LNCaP clone FGC (cell line): Measurements from ENCODE around the gene GDAP2.

ENCODE experiments used
- DNase-seq: peaks from one replicate; pipeline ENCODE4 v3.0.0-alpha.2; 2011; ENCODE audit warnings: low read depth
- H3K4me3 ChIP-seq: 2 replicates; pipeline ENCODE4 v1.5.1; 2011; ENCODE audit warnings: mild to moderate bottlenecking, low read depth, low read length, control low read depth
- TF ChIP-seq, protein P1 (sequence below): IDR thresholded peaks from 2 replicates; pipeline ENCODE4 v1.5.1; 2012; ENCODE audit warnings: mild to moderate bottlenecking; ENCODE audit not compliant: control insufficient read depth, insufficient read depth; ENCODE audit errors: extremely low read depth

Gene GDAP2

DNA sequence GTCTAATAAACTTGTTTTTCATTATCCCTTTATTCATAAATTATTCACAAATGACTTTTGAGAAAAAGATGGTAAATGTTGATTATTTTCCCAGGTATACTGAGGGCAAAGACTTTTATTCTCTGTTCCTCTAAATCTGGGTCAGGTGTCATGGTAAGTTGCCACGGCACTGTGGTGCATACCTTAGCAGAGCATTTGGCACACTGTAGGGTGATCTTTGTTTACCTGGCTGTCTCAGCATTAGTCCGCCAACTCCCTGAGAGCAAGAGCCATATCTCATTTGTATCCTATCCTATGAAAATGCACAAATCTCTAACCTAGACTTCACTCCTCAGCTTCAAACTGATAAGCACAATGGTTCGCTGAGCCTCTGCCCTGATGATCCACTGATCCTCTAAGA, 24.9 kb downstream of the GDAP2 start:
- TF ChIP-seq, protein P1, sequence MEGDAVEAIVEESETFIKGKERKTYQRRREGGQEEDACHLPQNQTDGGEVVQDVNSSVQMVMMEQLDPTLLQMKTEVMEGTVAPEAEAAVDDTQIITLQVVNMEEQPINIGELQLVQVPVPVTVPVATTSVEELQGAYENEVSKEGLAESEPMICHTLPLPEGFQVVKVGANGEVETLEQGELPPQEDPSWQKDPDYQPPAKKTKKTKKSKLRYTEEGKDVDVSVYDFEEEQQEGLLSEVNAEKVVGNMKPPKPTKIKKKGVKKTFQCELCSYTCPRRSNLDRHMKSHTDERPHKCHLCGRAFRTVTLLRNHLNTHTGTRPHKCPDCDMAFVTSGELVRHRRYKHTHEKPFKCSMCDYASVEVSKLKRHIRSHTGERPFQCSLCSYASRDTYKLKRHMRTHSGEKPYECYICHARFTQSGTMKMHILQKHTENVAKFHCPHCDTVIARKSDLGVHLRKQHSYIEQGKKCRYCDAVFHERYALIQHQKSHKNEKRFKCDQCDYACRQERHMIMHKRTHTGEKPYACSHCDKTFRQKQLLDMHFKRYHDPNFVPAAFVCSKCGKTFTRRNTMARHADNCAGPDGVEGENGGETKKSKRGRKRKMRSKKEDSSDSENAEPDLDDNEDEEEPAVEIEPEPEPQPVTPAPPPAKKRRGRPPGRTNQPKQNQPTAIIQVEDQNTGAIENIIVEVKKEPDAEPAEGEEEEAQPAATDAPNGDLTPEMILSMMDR, result no peak
- no peak overlapping the region for H3K4me3 ChIP-seq
- DNase-seq, result no peak

DNA sequence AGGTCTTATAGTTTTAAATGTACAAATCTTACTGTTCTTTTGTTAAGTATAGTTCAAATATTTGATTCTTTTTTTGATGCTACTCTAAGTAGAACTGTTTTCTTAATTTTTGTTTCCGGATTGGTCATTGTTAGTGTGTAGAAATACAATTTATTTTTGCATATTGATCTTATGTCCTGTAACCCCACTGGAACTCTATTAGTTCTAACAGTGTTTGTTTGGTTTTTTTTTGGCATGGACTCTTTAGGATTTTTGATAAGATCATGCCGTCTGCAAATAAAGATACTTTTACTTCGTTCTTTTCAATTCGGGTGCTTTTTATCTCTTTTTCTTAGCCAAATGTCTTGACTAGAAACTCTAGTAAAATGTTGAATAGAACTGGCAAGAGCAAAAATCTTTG, 26.5 kb downstream of the GDAP2 start:
- TF ChIP-seq, protein P1, result no peak
- DNase-seq, result no peak
- no peak overlapping the region for H3K4me3 ChIP-seq

DNA sequence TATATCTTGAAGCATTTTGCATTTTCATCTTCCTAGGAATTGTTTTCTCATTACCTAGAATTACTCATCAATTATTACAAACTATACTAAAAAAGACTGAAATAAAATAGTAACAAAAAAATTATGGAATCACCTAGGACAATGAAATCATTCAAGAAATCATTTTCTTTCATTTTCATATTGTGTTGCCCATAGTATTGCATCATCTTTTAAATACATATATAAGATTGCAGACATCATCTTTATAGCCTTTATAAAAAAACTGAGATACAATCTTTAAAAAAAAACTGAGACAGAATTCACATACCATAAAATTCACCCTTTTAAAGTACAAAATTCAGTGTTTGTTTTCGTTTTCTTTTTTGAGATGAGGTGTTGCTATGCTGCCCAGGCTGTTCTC, 29.6 kb downstream of the GDAP2 start:
- no peak for DNase-seq
- TF ChIP-seq, protein P1, result no peak
- no peak overlapping the region for H3K4me3 ChIP-seq

DNA sequence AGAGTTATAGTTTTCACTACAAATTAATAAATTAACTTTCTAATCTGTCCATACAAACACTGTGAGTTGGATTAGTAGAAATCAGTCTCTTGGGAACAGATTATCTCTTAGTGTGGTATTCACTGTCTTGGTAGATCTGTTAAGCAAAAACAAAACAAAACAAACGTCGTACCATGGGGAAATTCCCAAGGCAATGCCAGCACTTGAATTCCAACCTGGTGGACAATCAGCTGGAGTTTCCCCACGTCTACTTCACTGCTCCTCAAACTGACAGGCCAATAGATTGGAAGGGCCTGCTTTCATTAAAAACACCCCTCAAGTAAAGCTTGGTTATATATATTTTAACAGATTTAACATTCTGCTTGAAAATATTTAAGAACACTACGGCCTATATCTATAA, 31.9 kb downstream of the GDAP2 start:
- TF ChIP-seq, protein P1, result no peak
- no peak overlapping the region for H3K4me3 ChIP-seq
- no peak for DNase-seq

DNA sequence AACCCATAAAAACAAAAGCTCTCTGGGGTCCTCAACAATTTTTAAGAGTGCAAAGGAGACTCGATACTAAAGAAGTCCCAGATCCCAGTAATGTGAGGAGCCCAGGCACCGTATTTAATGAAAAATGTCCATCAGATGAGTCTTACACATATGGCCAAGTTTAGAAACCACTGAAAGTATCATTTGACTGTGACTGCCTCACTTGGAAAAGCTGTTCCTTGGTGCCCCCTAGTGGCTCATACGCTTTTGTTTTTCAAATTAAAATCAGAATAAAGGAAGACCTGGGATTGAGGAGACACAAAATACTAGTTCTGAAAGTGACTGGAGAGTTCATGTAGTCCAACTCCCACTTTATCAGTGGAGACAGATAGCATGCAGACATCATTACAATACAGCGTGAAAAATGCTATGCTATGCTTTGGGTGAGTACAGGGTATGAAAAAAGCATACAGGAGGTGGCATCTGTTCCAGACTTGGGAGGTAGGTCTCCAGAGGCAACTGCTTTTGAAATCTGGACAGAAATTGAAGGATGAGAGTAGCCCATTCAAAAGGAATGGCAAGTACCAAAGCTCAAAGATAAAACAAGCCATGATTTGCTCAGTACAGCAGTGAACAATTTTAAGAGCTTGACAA, 33.8 kb downstream of the GDAP2 start:
- H3K4me3 ChIP-seq, result no peak overlapping the region
- DNase-seq, result peak; percentile 50
- TF ChIP-seq, protein P1, result peak; percentile 69

DNA sequence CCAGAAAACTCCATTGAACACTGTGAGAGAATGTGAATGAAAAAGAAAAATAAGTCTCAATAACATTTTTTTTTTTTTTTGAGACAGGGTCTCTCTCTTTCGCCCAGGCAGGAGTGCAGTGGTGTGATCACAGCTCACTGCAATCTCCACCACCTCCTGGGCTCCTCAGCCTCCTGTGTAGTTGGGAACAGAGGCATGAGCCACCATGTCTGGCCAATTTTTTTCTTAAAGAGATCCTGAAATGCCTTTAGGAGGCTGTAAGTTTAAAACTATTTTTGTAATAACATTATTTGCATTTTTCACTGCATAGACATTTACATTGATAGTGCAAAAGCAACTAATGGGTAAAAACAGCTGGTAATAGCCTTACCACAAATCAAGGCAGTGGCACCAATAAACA, 35.3 kb downstream of the GDAP2 start:
- DNase-seq, result no peak
- no peak overlapping the region for H3K4me3 ChIP-seq
- TF ChIP-seq, protein P1, result no peak

DNA sequence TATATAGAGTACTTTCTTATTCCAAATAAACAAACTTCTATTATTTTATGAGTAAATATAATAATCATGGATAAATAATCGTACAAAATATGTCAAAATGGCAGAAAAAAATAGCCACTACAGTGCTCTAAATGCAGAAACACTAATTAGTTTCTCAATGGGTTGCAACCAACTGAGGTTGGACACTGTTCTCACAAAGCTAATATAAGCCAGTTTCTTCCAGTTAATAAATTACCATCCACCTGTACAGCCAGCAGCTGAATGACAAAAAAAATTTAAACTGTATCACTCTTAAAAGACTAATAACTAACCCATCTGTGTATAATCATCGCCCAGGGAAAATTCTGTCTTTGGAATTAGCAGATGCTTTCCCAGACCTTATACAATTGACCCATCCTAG, 36.9 kb downstream of the GDAP2 start:
- TF ChIP-seq, protein P1, result no peak
- DNase-seq, result no peak
- H3K4me3 ChIP-seq, result no peak overlapping the region
